ENCODE measurements around the gene SPAG9.
A peak's percentile ranks its signal among the peaks of the same experiment; 100 is the strongest.
"Not testable (repeated sequence)": the region's sequence is repeated elsewhere in the genome, so short reads cannot be mapped to it uniquely, and the experiment has no call there.

Gene SPAG9

DNA sequence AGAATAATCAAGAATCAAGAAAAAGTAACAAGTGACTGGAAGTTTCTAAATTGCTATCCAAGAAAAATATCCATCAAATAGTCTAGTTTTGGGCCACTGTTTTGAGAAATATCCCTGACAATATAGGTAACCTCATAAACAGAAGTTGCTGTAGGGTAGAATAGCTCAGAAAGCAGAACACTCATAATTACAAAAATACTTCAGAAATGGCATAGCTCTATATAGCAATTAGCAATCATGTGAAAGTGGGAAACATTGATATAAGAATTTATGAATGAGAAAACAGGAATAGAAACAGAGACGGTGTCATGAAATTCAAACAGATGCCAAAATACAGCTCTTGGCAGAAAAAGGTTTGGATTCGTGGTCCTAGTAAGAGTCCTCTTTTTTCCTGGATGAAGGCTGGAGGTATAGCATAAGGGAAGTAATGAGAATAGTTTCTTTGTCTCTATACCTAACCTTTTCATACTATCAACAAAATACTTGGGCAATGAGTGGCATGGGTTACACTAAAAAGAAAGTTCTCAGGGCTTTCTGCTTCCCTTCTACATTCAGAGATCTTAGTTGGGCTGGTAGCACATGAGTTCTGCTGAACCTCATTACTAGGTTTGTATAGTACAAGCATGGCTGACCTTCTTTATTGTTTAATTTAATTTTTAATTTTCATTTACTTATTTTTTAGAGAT lies 33.5 kb downstream of the SPAG9 start:
- FAIRE-seq: no peak

DNA sequence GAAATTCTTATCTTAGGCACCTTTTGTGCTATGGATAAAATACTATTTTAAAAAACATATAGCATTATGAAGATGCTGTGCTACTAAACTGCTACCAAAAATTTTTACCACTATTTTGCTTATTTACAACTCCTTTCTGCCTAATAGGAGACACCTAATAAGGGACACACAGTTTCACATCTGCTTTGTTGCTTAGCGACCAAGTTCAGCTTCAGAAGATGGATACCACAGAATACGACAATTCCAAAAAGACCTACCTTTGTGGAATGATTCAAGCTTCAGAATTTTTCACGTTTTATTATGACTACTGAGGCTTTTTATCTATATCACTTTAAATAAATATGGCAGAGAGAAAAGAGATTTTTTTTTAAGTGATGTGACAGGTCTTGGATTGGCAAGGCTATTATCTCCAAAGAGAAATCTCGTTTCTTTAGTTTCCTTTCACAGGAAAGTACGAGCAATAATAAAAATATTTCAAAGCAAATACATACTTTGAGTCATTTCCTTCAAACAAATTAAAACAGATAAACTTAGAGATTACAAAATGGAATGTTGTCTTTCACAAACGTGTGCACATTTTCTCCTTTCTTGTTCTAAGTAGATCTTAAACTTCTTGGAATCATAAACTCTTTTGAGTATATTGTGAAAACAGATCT lies 35.4 kb downstream of the SPAG9 start:
- no peak for FAIRE-seq

DNA sequence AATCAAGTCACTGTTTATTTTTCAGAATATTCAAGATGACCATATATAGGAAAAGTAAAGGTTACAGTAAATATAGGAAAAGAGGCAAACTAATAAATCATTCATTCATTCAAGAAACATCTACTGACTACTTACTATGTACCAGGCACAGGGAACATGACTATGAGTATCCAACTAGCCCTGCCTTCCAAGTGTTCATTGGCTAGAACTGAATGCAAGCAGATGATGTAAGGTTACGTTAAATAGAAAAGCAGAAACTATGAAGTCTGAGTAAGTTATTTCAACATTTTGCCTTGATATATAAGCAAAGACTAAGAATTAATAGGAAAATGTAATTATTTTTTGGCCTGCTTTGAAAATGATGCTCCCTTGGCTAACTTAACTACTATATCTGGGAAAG lies 36.7 kb downstream of the SPAG9 start:
- no peak for FAIRE-seq

GRCh38 chr17:51083364-51083763 lies 37.3 kb downstream of the SPAG9 start:
- FAIRE-seq: not testable (repeated sequence)

DNA sequence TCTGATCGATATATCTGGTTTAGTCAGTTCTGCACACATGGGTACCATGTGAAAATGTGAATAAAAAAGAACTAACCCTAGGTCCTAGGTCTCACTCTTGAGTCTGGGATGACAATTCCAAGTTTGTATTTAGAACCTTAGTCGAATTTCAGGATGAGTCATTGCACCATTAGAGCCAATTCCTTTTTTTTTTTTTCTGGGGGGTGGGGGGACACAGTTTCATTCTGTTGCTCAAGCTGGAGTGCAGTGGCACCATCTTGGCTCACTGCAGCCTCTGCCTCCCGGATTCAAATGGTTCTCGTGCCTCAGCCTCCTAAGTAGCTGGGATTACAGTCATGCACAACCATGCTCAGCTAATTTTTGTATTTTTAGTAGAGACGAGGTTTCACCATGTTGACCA lies 41.6 kb downstream of the SPAG9 start:
- no peak for FAIRE-seq

DNA sequence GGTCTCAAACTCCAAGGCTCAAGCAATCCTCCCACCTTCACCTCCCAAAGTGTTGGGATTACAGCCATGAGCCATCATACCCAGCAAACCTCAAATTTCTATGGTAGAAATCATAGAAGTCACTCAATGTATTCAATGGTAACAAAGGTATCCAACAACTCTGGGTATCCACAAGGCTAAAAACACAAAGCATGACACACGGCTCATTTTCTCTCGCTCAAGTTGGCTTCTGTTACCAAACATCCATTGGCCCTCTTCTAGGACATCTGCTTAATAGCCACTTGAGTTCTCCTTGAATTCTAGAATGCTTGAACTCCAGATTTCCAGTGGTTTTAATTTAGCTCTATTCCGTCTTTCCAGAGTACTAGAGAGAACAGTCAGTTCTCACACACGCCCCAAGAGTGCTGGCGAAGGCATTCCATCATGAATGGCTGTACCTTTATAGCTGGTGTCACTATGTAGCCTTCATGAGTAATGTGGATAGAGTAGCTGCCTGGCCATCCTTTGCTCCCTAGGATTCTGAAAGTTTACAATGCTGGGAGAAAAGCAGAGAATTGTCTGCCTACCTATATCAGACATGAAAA lies 42.6 kb downstream of the SPAG9 start:
- no peak for FAIRE-seq

GRCh38 chr17:51076821-51077220 lies 43.8 kb downstream of the SPAG9 start:
- no peak for FAIRE-seq

GRCh38 chr17:51071556-51071955 lies 49.1 kb downstream of the SPAG9 start:
- FAIRE-seq: no peak

- FAIRE-seq: no peak
Observed at GRCh38 chr17:51065466-51065865, 55.2 kb downstream of the SPAG9 start.

GRCh38 chr17:51064061-51064735 lies 56.5 kb downstream of the SPAG9 start:
- no peak for FAIRE-seq

GRCh38 chr17:51060396-51060795 lies 60.3 kb downstream of the SPAG9 start:
- FAIRE-seq: no peak

DNA sequence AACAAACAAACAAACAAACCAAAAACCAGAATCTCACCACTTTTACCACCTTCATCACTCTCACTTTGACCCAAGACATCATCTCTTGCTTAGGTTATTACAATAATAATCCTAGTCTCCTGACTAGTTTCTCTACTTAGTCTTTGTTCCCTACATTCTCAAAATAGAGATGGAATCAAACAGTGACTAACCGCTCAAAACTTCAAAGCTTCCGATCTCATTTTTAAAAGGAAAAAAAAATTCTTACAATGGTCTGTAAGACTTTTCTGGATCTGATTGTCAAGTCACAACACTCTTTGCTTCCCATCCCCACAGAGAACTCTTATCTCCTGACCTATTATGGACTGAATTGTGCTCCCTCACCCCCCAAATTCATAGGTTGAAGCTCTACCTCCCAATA lies 60.9 kb downstream of the SPAG9 start:
- FAIRE-seq: no peak

- FAIRE-seq: no peak
Observed at GRCh38 chr17:51057534-51057933, 63.1 kb downstream of the SPAG9 start.

GRCh38 chr17:51056813-51057510 lies 63.7 kb downstream of the SPAG9 start:
- peak; percentile 19 for FAIRE-seq

DNA sequence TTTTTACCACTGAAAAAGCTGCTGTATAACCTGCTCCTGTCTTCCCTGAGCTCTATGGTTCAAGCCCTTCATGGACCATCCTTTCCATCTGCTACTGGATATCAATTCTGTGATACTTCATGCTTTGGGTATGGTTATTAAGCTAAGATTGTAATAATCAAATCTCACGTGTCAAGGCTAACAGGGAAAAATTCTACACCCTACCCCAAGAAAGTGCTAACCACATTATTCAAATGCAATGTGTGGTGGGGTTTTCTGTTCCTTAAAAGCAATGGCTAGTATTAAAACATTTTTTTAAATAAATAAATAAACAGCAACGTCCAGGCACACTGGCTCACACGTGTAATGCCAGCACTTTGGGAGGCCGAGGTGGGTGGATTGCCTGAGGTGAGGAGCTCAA lies 65.9 kb downstream of the SPAG9 start:
- no peak for FAIRE-seq

GRCh38 chr17:51052235-51052634 lies 68.4 kb downstream of the SPAG9 start:
- FAIRE-seq: no peak

DNA sequence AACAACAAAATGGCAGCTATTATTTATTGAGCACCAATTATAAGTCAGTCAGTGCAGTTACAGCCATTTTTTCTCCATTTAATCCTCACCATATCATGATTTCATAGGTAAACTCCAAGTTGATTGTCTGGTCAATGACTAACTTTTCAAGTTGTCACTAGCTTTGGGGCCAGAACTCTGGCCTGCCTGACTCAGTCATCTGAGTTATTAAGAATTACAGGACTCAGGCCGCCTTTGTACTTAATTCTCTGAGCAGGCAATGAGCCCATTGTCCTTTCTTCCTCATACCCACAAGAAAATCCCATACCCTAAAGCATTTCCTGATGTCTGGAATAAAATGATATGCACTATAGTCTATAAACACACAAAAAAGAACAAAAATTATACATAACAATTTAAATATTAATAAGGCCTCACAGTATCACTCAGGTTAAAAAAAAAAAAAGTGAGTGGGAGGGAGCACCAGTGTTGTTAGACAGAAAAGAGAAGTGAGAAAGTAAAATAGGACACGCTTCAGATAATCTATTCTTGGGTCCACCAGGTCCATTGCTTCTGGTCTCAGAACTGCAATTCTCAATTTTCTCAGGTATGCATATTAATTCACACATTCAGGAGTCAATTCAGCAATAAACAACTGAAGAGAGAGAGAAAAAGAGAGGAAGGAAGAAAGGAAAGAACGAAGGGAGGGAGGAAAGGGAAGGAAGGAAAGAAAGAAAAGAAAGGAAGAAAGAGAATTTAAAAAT lies 70.2 kb downstream of the SPAG9 start:
- no peak for FAIRE-seq

GRCh38 chr17:51046514-51047384 lies 73.9 kb downstream of the SPAG9 start:
- peak; percentile 67 for FAIRE-seq

- FAIRE-seq: no peak
Observed at GRCh38 chr17:51046046-51046445, 74.6 kb downstream of the SPAG9 start.

DNA sequence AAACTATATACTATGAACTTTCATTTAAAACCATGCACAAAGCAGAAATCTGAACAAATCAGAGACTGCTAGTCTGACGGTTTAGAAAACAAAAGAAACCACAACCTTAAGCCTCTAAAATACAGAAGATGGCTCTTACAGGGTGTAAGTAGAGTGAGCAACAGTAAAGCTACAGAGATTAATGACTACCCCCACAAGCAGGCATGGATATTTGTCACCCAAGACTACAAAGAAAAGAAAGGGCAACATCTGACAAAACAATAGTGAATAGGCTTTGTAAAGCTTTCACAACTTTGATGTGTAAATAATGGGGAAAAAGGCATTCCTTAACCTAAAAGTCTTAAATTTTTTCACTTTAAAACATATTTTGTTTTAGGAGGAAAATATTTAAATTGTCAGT lies 75.0 kb downstream of the SPAG9 start:
- FAIRE-seq: no peak

- FAIRE-seq: no peak
Observed at GRCh38 chr17:51044976-51045375, 75.7 kb downstream of the SPAG9 start.
